ENCODE results near the gene SOHLH1.

Gene SOHLH1

GRCh38 chr9:135729480-135729879, 30.2 kb upstream of the SOHLH1 start:
- no peak for DNase-seq (ENCODE audit: low read depth)

GRCh38 chr9:135728436-135729110, 29.3 kb upstream of the SOHLH1 start:
- DNase-seq (ENCODE audit: low read depth) = no peak

- DNase-seq (ENCODE audit: low read depth) = no peak
Measured at GRCh38 chr9:135727257-135727875, 28.1 kb upstream of the SOHLH1 start.

- DNase-seq (ENCODE audit: low read depth) = no peak
Measured at GRCh38 chr9:135726138-135726853, 27.0 kb upstream of the SOHLH1 start.

- no peak for DNase-seq (ENCODE audit: low read depth)
Measured at GRCh38 chr9:135724186-135724787, 25.0 kb upstream of the SOHLH1 start.

- DNase-seq (ENCODE audit: low read depth) = no peak
Measured at GRCh38 chr9:135722365-135722764, 23.1 kb upstream of the SOHLH1 start.

GRCh38 chr9:135719472-135719871, 20.2 kb upstream of the SOHLH1 start:
- DNase-seq (ENCODE audit: low read depth) = no peak

- DNase-seq (ENCODE audit: low read depth) = no peak
Measured at GRCh38 chr9:135718616-135719015, 19.3 kb upstream of the SOHLH1 start.

GRCh38 chr9:135717410-135717809, 18.1 kb upstream of the SOHLH1 start:
- no peak for DNase-seq (ENCODE audit: low read depth)

- DNase-seq (ENCODE audit: low read depth) = no peak
Measured at GRCh38 chr9:135716045-135716444, 16.8 kb upstream of the SOHLH1 start.

GRCh38 chr9:135715056-135715595, 15.8 kb upstream of the SOHLH1 start:
- no peak for DNase-seq (ENCODE audit: low read depth)

GRCh38 chr9:135714242-135715055, 15.2 kb upstream of the SOHLH1 start:
- DNase-seq (ENCODE audit: low read depth) = no peak

GRCh38 chr9:135712613-135713295, 13.5 kb upstream of the SOHLH1 start:
- DNase-seq (ENCODE audit: low read depth) = no peak

- DNase-seq (ENCODE audit: low read depth) = no peak
Measured at GRCh38 chr9:135711881-135712280, 12.6 kb upstream of the SOHLH1 start.

- DNase-seq (ENCODE audit: low read depth) = no peak
Measured at GRCh38 chr9:135711391-135711790, 12.1 kb upstream of the SOHLH1 start.

- no peak for DNase-seq (ENCODE audit: low read depth)
Measured at GRCh38 chr9:135708164-135708563, 8.9 kb upstream of the SOHLH1 start.

- no peak for DNase-seq (ENCODE audit: low read depth)
Measured at GRCh38 chr9:135707252-135708138, 8.2 kb upstream of the SOHLH1 start.

- no peak for DNase-seq (ENCODE audit: low read depth)
Measured at GRCh38 chr9:135706288-135706687, 7.0 kb upstream of the SOHLH1 start.

- no peak for DNase-seq (ENCODE audit: low read depth)
Measured at GRCh38 chr9:135705376-135705775, 6.1 kb upstream of the SOHLH1 start.

- DNase-seq (ENCODE audit: low read depth) = no peak
Measured at GRCh38 chr9:135704483-135704882, 5.2 kb upstream of the SOHLH1 start.
